Measurements from ENCODE around the gene USP31. TPM values are rescaled to one million over a fixed set of nuclear protein-coding genes. Genes with fewer than 3 reads are reported as not detected.

Gene USP31
- total RNA-seq, 2 experiments from 2014 or later: 1.6 to 1.7 TPM

DNA sequence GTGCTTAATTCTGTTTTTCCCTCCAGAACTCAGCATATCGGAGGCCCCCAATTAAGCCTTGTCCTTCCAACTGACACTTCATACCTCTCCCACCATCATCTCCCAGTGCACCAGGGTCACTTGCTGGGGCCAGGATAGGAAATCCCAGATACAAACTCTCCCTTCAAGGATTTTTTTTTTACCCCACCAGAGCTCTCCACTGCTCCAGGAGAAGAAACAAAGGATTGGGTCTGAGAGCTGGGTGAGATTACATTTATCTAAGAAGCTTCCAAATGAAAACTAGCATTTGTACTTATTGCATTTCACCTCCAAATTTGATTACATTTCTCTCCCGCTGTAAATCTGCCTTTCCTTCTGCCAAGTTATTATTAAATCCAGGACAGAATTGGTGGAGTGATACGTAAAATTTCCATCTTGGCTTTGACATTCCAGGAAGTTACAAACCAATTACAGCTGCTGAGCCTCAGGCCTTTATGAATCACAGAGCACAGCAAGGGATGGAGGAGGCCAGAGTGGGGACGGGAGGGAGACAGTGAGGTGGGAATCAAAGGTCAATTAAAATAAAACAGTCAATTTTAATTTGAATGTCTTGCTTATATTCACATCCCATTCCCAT, 123.5 kb downstream of the USP31 start:
- no peaks in the 10 kb centered on the region for H3K9me3 ChIP-seq (ENCODE audit: control insufficient read depth in 1 of 2, insufficient read depth in 1 of 2, low read length in 2 of 2)
- peaks cover 0 to 10% of the 10 kb centered on the region in 2 experiments for H3K27me3 ChIP-seq (ENCODE audit: control insufficient read depth in 1 of 2, insufficient read depth in 2 of 2, low read length in 2 of 2)
- Mint-ChIP-seq H3K36me3 (ENCODE audit: low read depth) (no peaks in the 10 kb centered on the region), H3K4me3 (no peak overlapping the region), H3K4me1 (ENCODE audit: low read depth) (no peaks in the 10 kb centered on the region), H3K9me3 (no peaks in the 10 kb centered on the region), H3K27ac (no peak overlapping the region), H3K27me3 (peaks cover 36% of the 10 kb centered on the region)
- ChIA-PET POLR2A (no interaction called here), CTCF (no interaction called here)
- no peak for DNase-seq
- no peak for ATAC-seq (ENCODE audit: poor library complexity)
- H3K36me3 ChIP-seq (ENCODE audit: insufficient read depth, low read length): no peaks in the 10 kb centered on the region
- H3K4me1 ChIP-seq (ENCODE audit: insufficient read depth, low read length): no peaks in the 10 kb centered on the region
- no peak for TF ChIP-seq CTCF (IDR thresholded peaks at IDR 0.05)
- no peak overlapping the region for H3K27ac ChIP-seq (ENCODE audit: low read depth in 1 of 2, low read length in 2 of 2)
- intact Hi-C loops (cut with DNase I, micrococcal nuclease): no loop called here
- no peak overlapping the region for H3K4me3 ChIP-seq (ENCODE audit: low read length)

DNA sequence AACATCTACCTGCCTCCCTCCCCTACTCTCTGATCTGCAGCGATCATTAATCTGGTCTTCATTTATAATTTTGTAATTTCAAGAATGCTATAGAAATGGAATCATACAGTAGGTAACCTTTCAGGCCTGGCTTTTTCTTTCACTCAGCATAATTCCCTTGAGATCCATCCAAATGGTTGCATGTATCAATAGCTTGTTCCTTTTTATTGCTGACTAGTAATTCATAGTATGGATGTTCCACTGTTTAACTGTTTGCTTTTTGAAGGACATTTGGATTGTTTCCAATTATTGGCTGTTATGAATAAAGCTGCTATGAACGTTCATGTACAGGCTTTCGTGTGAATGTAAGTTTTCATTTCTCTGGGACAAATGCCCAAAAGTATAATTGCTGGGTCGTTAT, 125.2 kb downstream of the USP31 start:
- DNase-seq (no peak), ATAC-seq (ENCODE audit: poor library complexity) (no peak)
- ChIA-PET CTCF (no interaction called here), POLR2A (no interaction called here)
- H3K4me3 ChIP-seq (ENCODE audit: low read length): no peak overlapping the region
- H3K27ac Mint-ChIP-seq: no peak overlapping the region
- peaks cover 0 to 7% of the 10 kb centered on the region in 2 experiments for H3K9me3 ChIP-seq (ENCODE audit: control insufficient read depth in 1 of 2, insufficient read depth in 1 of 2, low read length in 2 of 2)
- no peak for TF ChIP-seq CTCF (IDR thresholded peaks at IDR 0.05)
- H3K27ac ChIP-seq (ENCODE audit: low read depth in 1 of 2, low read length in 2 of 2): no peak overlapping the region
- no peaks in the 10 kb centered on the region for H3K36me3 ChIP-seq (ENCODE audit: insufficient read depth, low read length)
- no peaks in the 10 kb centered on the region for H3K4me1 ChIP-seq (ENCODE audit: insufficient read depth, low read length)
- H3K4me1 Mint-ChIP-seq (ENCODE audit: low read depth): no peaks in the 10 kb centered on the region
- no peaks in the 10 kb centered on the region for H3K9me3 Mint-ChIP-seq
- no peak overlapping the region for H3K4me3 Mint-ChIP-seq
- H3K27me3 ChIP-seq (ENCODE audit: control insufficient read depth in 1 of 2, insufficient read depth in 2 of 2, low read length in 2 of 2): peaks cover 0 to 3% of the 10 kb centered on the region in 2 experiments
- H3K36me3 Mint-ChIP-seq (ENCODE audit: low read depth): no peaks in the 10 kb centered on the region
- peaks cover 21% of the 10 kb centered on the region for H3K27me3 Mint-ChIP-seq
- intact Hi-C loops (cut with DNase I, micrococcal nuclease): no loop called here

DNA sequence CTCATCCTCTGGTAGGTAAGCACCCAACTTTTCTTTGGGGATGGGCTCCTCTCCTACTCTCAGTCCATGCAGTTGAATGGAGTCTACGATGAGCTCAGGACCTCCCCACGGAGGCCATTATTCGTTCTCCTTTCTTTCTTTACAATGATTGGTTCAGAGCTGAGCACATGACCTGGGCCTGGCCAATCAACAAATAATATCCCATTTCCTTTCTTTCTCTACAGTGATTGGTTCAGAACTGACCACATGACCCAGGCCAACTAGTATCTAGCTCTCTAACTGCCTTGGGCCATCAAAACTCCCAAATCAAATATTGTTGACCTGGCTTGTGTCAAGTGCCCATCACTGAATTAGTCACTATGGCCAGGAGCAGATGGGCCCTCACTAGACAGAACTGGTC, 129.2 kb downstream of the USP31 start:
- ChIA-PET POLR2A (no interaction called here), CTCF (no interaction called here)
- H3K27me3 Mint-ChIP-seq: peaks cover 28% of the 10 kb centered on the region
- no peaks in the 10 kb centered on the region for H3K36me3 ChIP-seq (ENCODE audit: insufficient read depth, low read length)
- intact Hi-C loops (cut with DNase I, micrococcal nuclease): no loop called here
- H3K36me3 Mint-ChIP-seq (ENCODE audit: low read depth): no peaks in the 10 kb centered on the region
- H3K27ac ChIP-seq (ENCODE audit: low read depth in 1 of 2, low read length in 2 of 2): no peak overlapping the region
- no peak for TF ChIP-seq CTCF (IDR thresholded peaks at IDR 0.05)
- H3K4me3 Mint-ChIP-seq: no peak overlapping the region
- H3K9me3 Mint-ChIP-seq: no peaks in the 10 kb centered on the region
- H3K27ac Mint-ChIP-seq: no peak overlapping the region
- no peaks in the 10 kb centered on the region for H3K4me1 Mint-ChIP-seq (ENCODE audit: low read depth)
- no peak overlapping the region for H3K4me3 ChIP-seq (ENCODE audit: low read length)
- DNase-seq (no peak), ATAC-seq (ENCODE audit: poor library complexity) (no peak)
- peaks cover 0 to 7% of the 10 kb centered on the region in 2 experiments for H3K9me3 ChIP-seq (ENCODE audit: control insufficient read depth in 1 of 2, insufficient read depth in 1 of 2, low read length in 2 of 2)
- peaks cover 0 to 5% of the 10 kb centered on the region in 2 experiments for H3K27me3 ChIP-seq (ENCODE audit: control insufficient read depth in 1 of 2, insufficient read depth in 2 of 2, low read length in 2 of 2)
- no peaks in the 10 kb centered on the region for H3K4me1 ChIP-seq (ENCODE audit: insufficient read depth, low read length)

Measured in CD4-positive, alpha-beta T cell (primary cell).